Uterus (tissue), 2 donors: Measurements from ENCODE around the gene MAP3K6.

Experiments
- CTCF ChIP-seq, 4 experiments: fragments of 200-600 bp in 2 of 4; fragments of 450-650 bp in 2 of 4; sonication (generic) in 2 of 4; IDR thresholded peaks; one replicate each; pipeline ENCODE4 v1.5.1; 2016 to 2019; ENCODE audit warnings: antibody characterized with exemption in 4 of 4, mild to moderate bottlenecking in 2 of 4, moderate library complexity in 1 of 4
- POLR2A ChIP-seq, 2 donors: fragments of 450-650 bp; IDR thresholded peaks; one replicate each; pipeline ENCODE4 v1.6.1; 2016; ENCODE audit warnings: antibody characterized with exemption in 2 of 2, mild to moderate bottlenecking in 1 of 2, moderate library complexity in 1 of 2

DNA sequence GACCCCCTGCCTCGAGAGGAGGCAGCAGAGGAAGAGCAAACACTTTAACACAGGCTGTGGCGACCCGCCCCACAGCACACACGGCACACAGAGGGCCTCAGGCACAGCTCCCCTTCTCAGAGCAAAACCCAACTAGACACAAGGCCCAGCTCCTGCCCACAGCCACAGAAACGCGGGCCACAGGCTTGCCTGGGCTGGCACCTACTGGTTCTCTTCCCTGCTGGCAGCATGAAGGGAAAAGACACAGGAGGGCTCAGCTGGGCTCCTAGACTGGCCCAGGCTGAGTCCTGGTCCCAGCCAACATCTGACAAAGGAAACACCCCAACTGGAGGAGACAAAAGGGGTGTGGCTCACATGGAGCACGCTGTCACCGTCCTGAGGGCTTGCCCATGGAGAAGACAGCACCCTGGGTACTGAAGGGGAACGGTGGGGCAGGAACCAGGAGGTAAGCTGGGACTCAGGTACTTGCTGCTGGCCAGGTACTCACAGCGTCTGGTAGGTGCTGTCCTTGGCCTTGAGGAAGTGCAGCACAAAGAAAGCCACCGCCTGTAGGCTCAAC, 12.9 kb upstream of the MAP3K6 start:
- TF ChIP-seq POLR2A (IDR thresholded peaks at IDR 0.05) (no peak), CTCF (IDR thresholded peaks at IDR 0.05) (no peak)
